ENCODE measurements around the gene ACTR3. TPM values are rescaled to one million over a fixed set of nuclear protein-coding genes. Genes with fewer than 3 reads are reported as not detected.

Gene ACTR3
- total RNA-seq, 2 donors from 2014 or later: 317 to 342 TPM

DNA sequence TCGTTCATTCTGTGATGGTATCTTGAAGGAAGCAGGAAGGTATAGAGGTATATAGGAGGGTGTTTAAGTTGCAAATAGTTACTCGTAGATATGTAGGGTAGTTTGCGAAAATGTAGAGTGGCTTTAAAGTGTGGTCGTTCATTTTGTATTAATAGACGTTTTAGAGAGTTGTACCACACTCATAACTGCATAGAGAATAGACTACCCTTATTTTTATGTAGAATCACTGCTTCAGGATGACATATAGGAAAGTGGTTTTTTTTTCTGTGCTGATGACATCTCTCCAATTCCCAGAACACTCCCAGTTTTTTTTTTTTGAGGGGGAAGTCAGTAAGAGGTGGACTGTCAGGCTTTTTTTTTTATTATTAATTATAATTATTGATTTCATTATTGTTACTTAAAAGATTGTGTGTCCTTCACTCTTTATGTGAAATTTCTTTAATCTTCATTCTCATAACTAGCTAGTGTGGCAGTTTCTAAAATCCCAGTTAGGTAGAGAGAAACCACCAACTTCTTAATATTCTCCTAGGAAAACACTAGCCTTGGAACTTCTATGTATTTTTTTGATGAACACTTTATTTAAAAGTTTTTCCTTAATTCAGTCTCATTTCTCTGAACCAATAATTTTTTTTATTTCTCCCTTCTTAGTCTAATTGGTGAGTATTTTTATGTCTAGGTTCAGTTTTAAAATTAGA, 1.5 kb downstream of the ACTR3 start:
- H3K9me3 ChIP-seq: no peaks in the 10 kb centered on the region
- DNase-seq: no peak
- H3K27ac ChIP-seq: peak overlapping the region; percentile 100
- intact Hi-C loops (cut with DNase I): loop anchor here (10.0 kb wide), 1 partner anchor 137 kb away; the partner anchor contains the start of gene SLC35F5
- TF ChIP-seq, protein P1, sequence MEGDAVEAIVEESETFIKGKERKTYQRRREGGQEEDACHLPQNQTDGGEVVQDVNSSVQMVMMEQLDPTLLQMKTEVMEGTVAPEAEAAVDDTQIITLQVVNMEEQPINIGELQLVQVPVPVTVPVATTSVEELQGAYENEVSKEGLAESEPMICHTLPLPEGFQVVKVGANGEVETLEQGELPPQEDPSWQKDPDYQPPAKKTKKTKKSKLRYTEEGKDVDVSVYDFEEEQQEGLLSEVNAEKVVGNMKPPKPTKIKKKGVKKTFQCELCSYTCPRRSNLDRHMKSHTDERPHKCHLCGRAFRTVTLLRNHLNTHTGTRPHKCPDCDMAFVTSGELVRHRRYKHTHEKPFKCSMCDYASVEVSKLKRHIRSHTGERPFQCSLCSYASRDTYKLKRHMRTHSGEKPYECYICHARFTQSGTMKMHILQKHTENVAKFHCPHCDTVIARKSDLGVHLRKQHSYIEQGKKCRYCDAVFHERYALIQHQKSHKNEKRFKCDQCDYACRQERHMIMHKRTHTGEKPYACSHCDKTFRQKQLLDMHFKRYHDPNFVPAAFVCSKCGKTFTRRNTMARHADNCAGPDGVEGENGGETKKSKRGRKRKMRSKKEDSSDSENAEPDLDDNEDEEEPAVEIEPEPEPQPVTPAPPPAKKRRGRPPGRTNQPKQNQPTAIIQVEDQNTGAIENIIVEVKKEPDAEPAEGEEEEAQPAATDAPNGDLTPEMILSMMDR (IDR thresholded peaks at IDR 0.05): no peak
- H3K9ac ChIP-seq (ENCODE audit: low read depth in 2 of 2, low read length in 2 of 2): peak overlapping the region in 1 of 2 donors; percentile 85
- no peaks in the 10 kb centered on the region for H3K27me3 ChIP-seq
- H3K36me3 ChIP-seq: no peaks in the 10 kb centered on the region
- H3K4me1 ChIP-seq: peaks cover 28% of the 10 kb centered on the region
- H3K4me3 ChIP-seq: peak overlapping the region; percentile 96

DNA sequence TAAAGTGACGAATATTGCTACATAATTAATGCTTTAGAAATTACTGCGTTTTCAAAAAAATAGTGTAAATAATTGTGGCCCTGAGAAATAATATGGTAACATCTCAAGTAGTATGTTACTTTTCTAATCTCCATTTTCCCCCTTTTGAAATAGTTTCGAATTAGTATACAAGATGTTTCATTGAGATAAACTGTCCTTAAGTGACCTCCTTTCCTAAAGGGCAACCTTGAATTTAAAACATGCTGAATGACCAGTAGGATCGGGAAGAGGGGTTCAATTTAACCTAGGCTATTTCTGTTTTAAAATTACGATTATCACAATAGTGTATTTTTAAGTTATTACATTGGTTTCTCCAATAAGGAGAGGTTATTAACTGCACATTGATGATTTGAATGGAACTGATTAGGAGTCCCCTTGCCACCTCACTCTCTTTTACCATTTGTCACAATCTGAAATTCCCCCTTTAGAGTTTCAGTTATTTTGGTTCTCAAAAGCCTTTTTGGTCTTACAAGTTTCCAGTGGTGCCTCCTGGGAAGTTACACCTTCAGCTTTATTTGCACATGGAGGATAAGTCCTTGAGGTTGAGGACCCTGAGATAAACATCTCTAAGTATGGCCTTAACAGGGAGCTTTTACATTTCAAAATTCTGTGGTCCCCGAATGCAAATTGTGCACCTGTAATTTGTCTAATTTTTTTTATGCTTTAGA, 2.3 kb downstream of the ACTR3 start:
- intact Hi-C loops (cut with DNase I): loop anchor here (10.0 kb wide), 1 partner anchor 137 kb away; the partner anchor contains the start of gene SLC35F5
- Histone ChIP-seq H3K4me1 (peaks cover 34% of the 10 kb centered on the region), H3K9me3 (no peaks in the 10 kb centered on the region), H3K27me3 (no peaks in the 10 kb centered on the region), H3K27ac (peak overlapping the region; percentile 100), H3K4me3 (peak overlapping the region; percentile 96), H3K9ac (ENCODE audit: low read depth in 2 of 2, low read length in 2 of 2) (peak overlapping the region in 1 of 2 donors; percentile 26), H3K36me3 (no peaks in the 10 kb centered on the region)
- TF ChIP-seq, protein P1 (IDR thresholded peaks at IDR 0.05): no peak
- DNase-seq: no peak

DNA sequence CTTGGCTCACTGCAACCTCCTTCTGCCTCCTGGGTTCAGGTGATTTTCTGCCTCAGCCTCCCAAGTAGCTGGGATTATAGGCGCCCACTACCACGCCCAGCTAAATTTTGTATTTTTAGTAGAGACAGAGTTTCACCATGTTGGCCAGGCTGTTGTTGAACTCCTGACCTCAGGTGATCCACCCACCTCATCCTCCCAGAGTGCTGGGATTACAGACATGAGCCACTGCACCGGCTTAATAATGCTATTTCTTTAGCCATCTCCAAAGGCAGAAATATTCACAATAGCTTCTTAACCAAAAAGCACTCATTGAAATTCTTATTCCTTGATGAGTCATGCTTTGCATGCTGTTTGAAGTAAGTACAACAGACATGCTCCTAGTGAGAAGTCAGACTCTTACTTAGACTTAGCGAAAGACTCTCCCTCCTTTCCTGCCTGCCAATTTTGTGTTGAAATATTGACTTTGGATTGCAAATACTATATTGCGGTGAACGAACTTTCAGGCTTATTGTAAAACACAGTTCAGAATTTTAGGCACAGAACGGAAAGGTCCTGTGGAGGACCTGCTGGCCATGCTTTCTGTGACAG, 4.4 kb downstream of the ACTR3 start:
- TF ChIP-seq, protein P1 (IDR thresholded peaks at IDR 0.05): no peak
- Histone ChIP-seq H3K4me3 (no peak overlapping the region), H3K36me3 (no peaks in the 10 kb centered on the region), H3K9me3 (no peaks in the 10 kb centered on the region), H3K27ac (no peak overlapping the region), H3K27me3 (no peaks in the 10 kb centered on the region), H3K9ac (ENCODE audit: low read depth in 2 of 2, low read length in 2 of 2) (no peak overlapping the region), H3K4me1 (peaks cover 30% of the 10 kb centered on the region)
- intact Hi-C loops (cut with DNase I): loop anchor here (10.0 kb wide), 1 partner anchor 139 kb away; the partner anchor contains the start of gene SLC35F5
- DNase-seq: no peak

DNA sequence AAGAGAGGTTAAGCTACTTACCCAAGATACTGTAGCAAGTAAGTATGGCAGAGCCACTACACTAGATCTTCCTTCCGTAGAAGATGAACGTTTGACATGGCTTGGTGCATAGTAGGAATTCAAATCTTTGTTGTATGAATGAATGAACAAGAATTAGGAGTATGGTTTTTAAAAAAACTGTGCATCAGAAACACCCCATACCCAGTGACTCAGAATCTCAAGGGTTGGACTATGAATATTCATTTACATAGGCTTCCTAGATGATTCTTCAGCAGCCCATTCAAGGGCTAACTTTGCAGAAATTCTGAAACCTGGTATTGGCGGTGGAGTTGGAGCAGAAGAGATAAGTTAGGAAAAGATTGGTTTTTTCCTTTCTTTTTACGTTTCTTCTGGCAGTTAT, 5.4 kb downstream of the ACTR3 start:
- no peak for DNase-seq
- Histone ChIP-seq H3K27me3 (no peaks in the 10 kb centered on the region), H3K27ac (no peak overlapping the region), H3K9ac (ENCODE audit: low read depth in 2 of 2, low read length in 2 of 2) (no peak overlapping the region), H3K9me3 (no peaks in the 10 kb centered on the region), H3K4me3 (no peak overlapping the region), H3K36me3 (no peaks in the 10 kb centered on the region), H3K4me1 (peaks cover 31% of the 10 kb centered on the region)
- TF ChIP-seq, protein P1 (IDR thresholded peaks at IDR 0.05): no peak
- intact Hi-C loops (cut with DNase I): loop anchor here (10.0 kb wide), 1 partner anchor 140 kb away; the partner anchor contains the start of gene SLC35F5

DNA sequence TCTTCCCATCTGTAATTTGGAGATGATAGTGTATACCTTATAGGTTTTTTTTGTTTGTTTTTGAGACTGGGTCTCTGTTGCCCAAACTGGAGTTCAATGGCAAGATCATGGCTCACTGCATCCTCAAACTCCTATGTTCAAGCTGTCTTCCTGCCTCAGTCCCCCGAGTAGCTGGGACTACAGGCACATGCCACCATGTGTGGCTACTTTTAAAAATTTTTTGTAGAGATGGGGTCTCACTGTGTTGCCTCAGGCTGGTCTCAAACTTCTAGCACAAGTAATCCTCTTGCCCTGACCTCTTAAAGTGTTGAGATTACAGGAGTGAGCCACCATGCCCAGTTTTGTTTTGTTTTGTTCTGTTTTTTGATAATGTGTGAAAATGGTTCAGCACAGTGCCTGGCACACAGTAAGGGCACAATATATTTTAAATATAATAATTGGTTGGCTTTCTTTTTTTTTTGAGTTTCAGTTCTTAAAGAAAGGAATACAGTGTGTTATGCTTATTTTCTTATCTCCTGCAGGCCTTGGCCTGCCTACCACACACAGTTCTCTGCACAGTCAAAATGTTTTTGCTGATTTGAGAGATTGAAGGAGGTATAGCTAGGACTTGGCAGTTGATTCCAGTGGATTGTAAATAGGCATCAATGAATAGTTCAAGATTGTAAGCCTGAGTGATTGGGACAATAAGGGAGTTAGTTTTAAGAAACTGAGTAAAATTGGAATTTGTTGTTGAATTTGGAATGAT, 6.1 kb downstream of the ACTR3 start:
- H3K27ac ChIP-seq: no peak overlapping the region
- no peak overlapping the region for H3K9ac ChIP-seq (ENCODE audit: low read depth in 2 of 2, low read length in 2 of 2)
- H3K4me1 ChIP-seq: peaks cover 31% of the 10 kb centered on the region
- DNase-seq: no peak
- intact Hi-C loops (cut with DNase I): loop anchor here (10.0 kb wide), 1 partner anchor 141 kb away; the partner anchor contains the start of gene SLC35F5
- no peaks in the 10 kb centered on the region for H3K36me3 ChIP-seq
- H3K9me3 ChIP-seq: no peaks in the 10 kb centered on the region
- H3K4me3 ChIP-seq: no peak overlapping the region
- TF ChIP-seq, protein P1 (IDR thresholded peaks at IDR 0.05): no peak
- H3K27me3 ChIP-seq: no peaks in the 10 kb centered on the region
